ENCODE results near the gene KRTAP9-8.
"Not testable (repeated sequence)": the region's sequence is repeated elsewhere in the genome, so short reads cannot be mapped to it uniquely, and the experiment has no call there.

Gene KRTAP9-8, protein sequence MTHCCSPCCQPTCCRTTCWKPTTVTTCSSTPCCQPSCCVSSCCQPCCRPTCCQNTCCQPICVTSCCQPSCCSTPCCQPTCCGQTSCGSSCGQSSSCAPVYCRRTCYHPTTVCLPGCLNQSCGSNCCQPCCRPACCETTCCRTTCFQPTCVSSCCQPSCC

DNA sequence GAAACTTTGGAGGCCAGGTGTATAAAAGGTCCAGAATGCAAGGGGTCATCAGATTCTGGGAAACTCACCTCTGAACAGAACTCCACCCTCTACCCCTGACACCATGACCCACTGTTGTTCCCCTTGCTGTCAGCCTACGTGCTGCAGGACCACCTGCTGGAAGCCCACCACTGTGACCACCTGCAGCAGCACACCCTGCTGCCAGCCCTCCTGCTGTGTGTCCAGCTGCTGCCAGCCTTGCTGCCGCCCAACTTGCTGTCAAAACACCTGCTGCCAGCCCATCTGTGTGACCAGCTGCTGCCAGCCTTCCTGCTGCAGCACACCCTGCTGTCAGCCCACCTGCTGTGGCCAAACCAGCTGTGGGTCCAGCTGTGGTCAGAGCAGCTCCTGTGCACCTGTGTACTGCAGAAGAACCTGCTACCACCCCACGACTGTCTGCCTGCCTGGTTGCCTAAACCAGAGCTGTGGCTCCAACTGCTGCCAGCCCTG, at the start of gene KRTAP9-8:
Gene KRTAP9-8, plus strand, starts transcription at position 51 of the 489 bp plus-strand sequence. Its CDS starts 53 bp downstream, at position 104.
- not testable (repeated sequence) for DNase-seq (ENCODE audit: low read depth)

DNA sequence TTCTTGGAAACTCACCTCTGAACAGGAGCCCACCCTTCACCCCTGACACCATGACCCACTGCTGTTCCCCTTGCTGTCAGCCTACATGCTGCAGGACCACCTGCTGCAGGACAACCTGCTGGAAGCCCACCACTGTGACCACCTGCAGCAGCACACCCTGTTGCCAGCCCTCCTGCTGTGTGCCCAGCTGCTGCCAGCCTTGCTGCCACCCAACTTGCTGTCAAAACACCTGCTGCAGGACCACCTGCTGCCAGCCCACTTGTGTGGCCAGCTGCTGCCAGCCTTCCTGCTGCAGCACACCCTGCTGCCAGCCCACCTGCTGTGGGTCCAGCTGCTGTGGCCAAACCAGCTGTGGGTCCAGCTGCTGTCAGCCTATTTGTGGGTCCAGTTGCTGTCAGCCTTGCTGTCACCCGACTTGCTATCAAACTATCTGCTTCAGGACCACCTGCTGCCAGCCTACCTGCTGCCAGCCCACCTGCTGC, 47.9 kb upstream of the KRTAP9-8 start, which contains the start of gene KRTAP9-1:
Gene KRTAP9-1, plus strand, starts transcription at position 51 of the 482 bp plus-strand sequence. Its CDS starts 0 bp downstream, at position 51.
- DNase-seq (ENCODE audit: low read depth), result not testable (repeated sequence)

DNA sequence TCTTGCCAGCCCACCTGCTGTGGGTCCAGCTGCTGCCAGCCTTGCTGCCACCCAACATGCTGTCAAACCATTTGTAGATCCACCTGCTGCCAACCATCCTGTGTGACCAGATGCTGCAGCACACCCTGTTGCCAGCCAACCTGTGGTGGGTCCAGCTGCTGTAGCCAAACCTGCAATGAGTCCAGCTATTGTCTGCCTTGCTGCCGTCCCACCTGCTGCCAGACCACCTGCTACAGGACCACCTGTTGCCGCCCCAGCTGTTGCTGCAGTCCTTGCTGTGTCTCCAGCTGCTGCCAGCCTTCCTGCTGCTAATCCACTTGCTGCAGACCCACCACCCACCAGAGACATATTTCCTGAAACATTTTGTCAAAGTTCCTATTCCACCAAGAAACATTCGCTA, 47.5 kb upstream of the KRTAP9-8 start:
- DNase-seq (ENCODE audit: low read depth), result no peak

DNA sequence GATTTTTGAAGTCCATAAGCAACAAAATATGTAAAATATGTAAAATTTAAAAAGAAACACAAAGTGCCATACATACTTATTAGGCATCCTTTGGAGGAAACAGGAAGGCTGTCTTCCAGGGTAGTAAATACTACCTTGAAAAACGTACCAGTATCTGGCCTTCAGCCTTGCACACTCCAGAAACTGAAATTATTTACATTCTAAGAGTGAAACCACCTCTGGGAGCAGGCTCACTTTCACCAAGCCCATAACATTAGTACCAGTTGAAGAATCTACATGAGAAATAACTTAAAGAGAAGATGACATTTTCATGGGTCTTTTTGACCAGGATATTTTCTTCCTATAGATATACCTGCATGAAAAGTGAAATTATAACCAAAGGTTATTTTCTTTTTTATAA, 41.7 kb upstream of the KRTAP9-8 start:
- DNase-seq (ENCODE audit: low read depth), result no peak

DNA sequence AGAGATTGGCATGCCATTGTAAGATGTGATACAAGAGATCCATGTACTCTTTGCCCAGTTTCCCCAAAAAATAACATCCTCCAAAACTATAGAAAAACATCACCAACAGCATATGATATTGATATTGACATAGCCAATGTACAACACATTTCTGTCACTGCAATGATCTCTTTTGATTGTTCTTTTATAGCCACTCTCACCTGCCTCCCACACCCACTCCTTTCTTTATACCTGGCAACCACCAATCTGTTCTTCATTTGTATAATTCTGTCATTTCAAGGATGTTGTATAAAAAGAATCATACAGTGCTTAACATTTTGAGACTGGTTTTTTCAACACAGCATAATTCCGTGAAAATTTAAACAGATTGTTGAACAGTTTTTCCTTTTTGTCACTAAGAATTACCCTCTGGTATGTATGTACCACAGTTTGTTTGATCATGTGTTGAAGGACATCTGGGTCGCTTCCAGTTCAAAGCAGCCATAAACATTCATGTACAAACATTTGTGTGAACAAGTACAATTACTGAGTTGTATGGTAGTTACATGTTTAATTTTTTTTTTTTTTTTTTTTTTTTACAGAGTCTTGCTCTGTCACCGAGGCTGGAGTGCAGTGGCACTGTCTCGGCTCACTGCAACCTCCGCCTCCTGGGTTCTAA, 38.2 kb upstream of the KRTAP9-8 start:
- no peak for DNase-seq (ENCODE audit: low read depth)

- DNase-seq (ENCODE audit: low read depth), result no peak
Observed at GRCh38 chr17:41211845-41212466, 25.8 kb upstream of the KRTAP9-8 start.

DNA sequence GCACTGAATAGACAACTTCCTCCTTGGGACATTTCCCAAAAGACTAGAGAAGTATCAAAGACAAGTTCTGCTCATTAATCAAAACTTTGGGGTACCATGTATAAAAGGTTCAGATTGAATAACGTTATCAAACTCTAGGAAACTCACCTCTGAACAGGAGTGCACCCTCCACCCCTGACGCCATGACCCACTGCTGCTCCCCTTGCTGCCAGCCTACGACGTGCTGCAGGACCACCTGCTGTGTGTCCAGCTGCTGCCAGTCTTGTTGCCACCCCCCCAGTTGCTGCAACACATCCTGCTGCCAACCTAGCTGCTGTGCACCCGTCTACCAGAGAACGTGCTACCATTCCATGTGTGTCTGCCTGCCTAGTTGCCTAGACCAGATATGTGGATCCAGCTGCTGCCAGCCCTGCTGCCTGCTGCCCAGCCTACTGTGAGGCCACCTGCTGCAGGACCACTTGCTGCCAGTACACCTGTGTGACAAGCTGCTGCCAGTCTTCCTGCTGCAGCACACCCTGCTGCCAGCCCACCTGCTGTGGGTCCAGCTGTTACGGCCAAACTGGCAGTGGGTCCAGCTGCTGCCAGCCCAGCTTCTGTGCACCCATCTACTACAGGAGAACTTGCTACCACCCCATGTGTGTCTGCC, 25.2 kb upstream of the KRTAP9-8 start:
- no peak for DNase-seq (ENCODE audit: low read depth)

- DNase-seq (ENCODE audit: low read depth), result no peak
Observed at GRCh38 chr17:41215681-41216080, 22.1 kb upstream of the KRTAP9-8 start.

DNA sequence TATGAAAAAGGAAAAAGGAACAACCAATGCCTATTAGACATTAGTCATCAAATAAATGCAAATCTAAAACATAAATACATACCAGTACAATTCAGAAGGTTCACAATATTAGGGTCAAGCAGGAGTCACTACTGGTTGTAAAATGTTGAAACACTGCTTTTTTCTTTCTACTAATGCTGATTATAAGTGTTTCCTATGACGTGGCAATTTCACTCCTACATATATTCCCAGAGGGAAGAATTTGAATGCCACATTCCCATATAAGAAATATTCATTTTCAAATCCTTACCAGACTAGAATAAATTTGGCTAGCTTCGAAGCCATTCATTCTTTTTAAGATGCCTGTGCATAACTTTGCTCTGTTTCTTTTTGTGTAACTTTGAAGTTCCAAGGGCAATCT, 14.0 kb upstream of the KRTAP9-8 start:
- DNase-seq (ENCODE audit: low read depth), result no peak

DNA sequence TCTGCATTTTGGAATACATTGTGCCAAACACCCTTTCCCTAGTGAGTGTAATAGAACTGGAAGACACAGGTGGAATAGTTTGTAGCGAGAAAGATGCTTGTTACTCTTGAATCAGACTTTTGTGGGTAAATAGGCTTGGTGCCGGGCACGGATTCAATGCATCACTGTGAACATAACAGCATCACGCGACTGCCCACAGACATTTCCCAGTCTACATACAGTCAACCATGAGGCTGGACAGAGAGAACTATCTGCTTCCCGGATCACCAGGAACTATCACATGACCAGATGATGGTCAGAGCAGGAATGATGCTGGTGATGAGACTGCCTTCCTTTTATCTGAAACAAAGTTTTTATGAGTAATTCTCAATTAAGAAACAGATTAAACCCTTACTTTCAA, 11.7 kb upstream of the KRTAP9-8 start:
- DNase-seq (ENCODE audit: low read depth), result no peak

GRCh38 chr17:41226598-41227095, 11.2 kb upstream of the KRTAP9-8 start, which contains the start of gene KRTAP9-2:
Gene KRTAP9-2 (plus strand): TSS chr17:41226648. CDS start chr17:41226655, 7 bp downstream.
- DNase-seq (ENCODE audit: low read depth), result not testable (repeated sequence)

DNA sequence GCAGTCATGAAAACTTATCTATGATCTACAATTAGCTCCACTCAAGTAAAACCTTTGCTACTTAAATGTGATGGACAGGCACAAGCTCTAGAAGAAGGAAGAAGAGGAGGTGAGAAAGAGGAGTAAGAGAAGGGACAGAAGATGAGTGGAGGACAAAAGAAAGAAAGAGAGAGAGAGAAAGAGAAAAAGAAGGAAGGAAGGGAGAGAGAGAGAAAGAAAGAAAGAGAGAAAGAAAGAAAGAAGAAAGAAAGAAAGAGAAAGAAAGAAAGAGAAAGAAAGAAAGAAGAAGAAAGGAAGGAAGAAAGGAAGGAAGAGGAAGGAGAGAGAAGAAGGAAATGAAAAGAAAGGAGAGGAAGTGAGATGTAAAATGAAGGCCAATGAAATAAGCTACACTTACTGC, 7.7 kb upstream of the KRTAP9-8 start:
- DNase-seq (ENCODE audit: low read depth), result no peak

GRCh38 chr17:41231731-41232130, 6.1 kb upstream of the KRTAP9-8 start:
- DNase-seq (ENCODE audit: low read depth), result no peak

DNA sequence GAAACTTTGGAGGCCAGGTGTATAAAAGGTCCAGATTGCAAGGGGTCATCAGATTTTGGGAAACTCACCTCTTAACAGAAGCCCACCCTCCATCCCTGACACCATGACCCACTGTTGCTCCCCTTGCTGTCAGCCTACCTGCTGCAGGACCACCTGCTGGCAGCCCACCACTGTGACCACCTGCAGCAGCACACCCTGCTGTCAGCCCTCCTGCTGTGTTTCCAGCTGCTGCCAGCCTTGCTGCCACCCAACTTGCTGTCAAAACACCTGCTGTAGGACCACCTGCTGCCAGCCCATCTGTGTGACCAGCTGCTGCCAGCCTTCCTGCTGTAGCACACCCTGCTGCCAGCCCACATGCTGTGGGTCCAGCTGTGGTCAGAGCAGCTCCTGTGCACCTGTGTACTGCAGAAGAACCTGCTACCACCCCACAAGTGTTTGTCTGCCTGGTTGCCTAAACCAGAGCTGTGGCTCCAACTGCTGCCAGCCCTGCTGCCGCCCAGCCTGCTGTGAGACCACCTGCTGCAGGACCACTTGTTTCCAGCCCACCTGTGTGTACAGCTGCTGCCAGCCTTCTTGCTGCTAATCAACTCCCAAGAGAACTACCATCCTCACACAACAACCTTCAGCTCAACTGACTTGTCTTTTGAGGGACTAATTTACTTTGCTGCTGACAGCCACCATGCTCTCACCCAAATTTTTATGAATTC, 5.2 kb upstream of the KRTAP9-8 start, which contains the start of gene KRTAP9-3:
Gene KRTAP9-3, plus strand, starts transcription at position 51 of the 707 bp plus-strand sequence. Its CDS starts 53 bp downstream, at position 104.
- not testable (repeated sequence) for DNase-seq (ENCODE audit: low read depth)

- not testable (repeated sequence) for DNase-seq (ENCODE audit: low read depth)
Observed at GRCh38 chr17:41237116-41237515, 683 bp upstream of the KRTAP9-8 start.

DNA sequence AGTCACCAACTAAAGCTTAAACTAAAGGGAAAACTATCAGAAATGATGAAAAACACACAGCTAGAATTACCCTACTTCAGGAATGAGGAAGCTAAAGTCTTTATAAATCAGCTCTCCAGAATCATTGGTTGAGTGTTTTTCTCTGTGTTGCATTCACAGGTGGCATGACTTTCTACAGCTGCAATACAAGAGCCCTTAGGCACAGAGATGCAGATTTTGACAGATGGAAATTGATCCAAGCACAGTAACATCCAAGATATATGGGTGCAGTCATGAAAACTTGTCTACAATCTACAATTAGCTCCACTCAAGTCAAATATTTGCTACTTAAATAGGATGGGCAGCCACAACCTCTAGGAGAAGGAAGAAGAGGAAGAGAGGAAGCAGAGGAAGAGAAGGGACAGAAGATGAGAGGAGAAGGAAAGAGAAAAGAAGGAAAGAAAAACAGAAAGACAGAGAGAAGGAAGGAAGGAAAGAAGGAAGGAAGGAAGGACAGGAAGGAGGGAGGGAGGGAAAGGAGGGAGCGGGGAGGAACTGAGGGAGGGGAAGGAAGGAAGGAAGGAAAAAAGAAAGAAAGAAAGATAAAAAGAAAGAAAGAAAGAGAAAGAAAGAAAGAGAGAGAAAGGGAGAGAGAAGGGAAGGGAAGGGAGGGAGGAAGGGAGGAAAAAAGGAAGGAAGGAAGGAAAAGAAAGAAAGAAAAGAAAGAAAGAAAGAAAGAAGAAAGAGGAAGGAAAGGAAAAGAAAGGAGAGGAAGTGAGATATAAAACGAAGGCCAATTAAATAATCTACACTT, 9.4 kb downstream of the KRTAP9-8 start:
- DNase-seq (ENCODE audit: low read depth), result not testable (repeated sequence)

- DNase-seq (ENCODE audit: low read depth), result not testable (repeated sequence)
Observed at GRCh38 chr17:41249637-41250240, 11.9 kb downstream of the KRTAP9-8 start, which contains the start of gene KRTAP9-4. Gene KRTAP9-4 (plus strand): TSS chr17:41249687. CDS start chr17:41249721, 34 bp downstream.

DNA sequence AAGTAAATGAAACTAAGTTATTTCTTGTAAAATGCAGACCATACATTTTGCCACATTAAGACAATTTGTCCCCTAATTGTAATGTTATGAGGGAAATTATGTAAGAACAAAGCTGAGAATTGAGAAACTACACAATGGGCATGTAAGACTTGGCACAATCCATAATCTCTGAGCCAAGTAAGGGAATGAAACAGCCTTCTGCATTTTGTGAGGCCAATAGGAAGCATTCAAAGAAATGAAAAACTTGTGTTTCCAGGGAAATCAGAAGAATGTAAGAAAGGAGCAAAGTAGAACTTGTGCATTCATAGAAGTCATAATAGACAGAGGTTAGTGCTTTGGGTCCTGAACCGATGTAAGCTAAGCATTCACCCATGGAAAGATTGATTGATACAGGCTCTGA, 13.5 kb downstream of the KRTAP9-8 start:
- no peak for DNase-seq (ENCODE audit: low read depth)

DNA sequence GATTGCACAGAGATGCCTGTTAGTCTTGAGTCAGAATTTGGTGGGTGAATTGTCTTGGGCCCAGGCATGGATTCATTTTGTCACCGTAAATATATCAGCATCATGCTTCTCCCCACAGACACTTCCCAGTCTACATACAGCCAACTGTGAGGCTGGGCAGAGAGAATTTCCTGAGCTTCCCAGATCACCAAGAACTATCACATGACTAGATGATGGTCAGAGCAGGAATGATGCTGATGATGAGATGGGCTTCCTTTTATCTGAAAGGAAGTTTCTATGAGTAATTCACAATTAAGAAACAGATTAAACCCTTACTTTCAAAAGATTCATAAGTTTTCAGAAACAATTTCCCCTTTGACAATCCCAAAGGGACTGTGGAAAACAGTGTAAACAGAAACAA, 17.1 kb downstream of the KRTAP9-8 start:
- no peak for DNase-seq (ENCODE audit: low read depth)
